Measurements from ENCODE around the gene SLC34A3.

SLC34A3 gene

DNA sequence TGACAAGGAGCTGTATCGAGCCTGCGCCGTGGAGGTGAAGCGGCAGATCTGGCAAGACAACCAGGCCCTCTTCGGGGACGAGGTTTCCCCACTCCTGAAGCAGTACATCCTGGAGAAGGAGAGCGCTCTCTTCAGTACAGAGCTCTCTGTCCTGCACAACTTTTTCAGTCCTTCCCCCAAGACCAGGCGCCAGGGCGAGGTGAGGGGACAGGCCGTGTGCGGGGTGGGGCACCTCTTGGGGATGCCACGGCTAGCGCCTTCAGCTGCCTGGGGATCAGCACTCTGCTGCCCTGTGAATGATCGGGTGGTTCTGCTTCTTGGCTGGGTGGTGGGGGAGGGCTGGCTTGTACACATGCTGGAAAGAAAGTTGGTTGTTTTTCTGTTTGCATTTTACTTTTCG is 26.2 kb downstream of the SLC34A3 start:
- TF ChIP-seq TAF1 (IDR thresholded peaks at IDR 0.05; ENCODE audit: borderline replicate concordance, insufficient read depth, low read length) (no peak), FOXP2 (optimal IDR thresholded peaks at IDR 0.05; ENCODE audit: borderline replicate concordance, extremely low read depth, extremely low read length, insufficient read depth) (no peak), SIN3A (IDR thresholded peaks at IDR 0.05; ENCODE audit: borderline replicate concordance, insufficient read depth, low read length) (no peak), POLR2AphosphoS5 (IDR thresholded peaks at IDR 0.05; ENCODE audit: low read depth, low read length) (no peak)
- TF ChIP-seq, protein P1, sequence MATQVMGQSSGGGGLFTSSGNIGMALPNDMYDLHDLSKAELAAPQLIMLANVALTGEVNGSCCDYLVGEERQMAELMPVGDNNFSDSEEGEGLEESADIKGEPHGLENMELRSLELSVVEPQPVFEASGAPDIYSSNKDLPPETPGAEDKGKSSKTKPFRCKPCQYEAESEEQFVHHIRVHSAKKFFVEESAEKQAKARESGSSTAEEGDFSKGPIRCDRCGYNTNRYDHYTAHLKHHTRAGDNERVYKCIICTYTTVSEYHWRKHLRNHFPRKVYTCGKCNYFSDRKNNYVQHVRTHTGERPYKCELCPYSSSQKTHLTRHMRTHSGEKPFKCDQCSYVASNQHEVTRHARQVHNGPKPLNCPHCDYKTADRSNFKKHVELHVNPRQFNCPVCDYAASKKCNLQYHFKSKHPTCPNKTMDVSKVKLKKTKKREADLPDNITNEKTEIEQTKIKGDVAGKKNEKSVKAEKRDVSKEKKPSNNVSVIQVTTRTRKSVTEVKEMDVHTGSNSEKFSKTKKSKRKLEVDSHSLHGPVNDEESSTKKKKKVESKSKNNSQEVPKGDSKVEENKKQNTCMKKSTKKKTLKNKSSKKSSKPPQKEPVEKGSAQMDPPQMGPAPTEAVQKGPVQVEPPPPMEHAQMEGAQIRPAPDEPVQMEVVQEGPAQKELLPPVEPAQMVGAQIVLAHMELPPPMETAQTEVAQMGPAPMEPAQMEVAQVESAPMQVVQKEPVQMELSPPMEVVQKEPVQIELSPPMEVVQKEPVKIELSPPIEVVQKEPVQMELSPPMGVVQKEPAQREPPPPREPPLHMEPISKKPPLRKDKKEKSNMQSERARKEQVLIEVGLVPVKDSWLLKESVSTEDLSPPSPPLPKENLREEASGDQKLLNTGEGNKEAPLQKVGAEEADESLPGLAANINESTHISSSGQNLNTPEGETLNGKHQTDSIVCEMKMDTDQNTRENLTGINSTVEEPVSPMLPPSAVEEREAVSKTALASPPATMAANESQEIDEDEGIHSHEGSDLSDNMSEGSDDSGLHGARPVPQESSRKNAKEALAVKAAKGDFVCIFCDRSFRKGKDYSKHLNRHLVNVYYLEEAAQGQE (IDR thresholded peaks at IDR 0.05; ENCODE audit: insufficient read depth in 1 of 2, low read depth in 2 of 2, low read length in 2 of 2): no peak

DNA sequence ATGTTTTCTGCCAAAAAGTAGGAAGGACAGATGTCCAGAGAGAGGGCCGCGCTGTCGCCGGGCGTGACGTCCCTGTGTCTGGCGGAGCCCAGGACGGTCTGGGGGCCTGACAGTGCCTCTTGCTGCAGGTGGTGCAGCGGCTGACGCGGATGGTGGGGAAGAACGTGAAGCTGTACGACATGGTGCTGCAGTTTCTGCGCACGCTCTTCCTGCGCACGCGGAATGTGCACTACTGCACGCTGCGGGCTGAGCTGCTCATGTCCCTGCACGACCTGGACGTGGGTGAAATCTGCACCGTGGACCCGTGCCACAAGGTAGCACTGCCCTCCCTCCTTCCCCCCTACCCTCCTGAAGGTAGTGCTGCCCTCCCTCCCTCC is 32.2 kb downstream of the SLC34A3 start:
- TF ChIP-seq, protein P1 (IDR thresholded peaks at IDR 0.05; ENCODE audit: insufficient read depth in 1 of 2, low read depth in 2 of 2, low read length in 2 of 2): no peak
- TF ChIP-seq POLR2AphosphoS5 (IDR thresholded peaks at IDR 0.05; ENCODE audit: low read depth, low read length): no peak

DNA sequence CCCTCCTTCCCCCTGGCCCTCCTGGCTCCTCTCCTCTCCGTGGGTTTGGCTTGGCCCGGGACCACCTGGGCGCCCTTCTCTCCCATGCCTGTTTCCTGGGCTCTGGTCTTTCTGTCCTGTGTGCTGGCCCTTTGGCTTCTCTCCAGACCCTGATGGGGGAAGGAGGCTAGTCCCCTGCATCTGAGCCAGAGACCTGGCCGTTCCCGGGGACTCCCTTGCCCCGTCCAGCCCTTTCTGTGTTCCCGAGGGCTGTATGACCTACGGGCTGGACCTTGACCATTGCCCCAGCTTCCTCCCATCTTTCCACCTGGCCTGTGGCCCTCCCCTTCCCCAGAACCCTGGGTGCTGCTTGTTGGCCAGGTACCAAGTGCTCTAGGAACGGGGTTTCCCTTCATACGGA is 32.8 kb downstream of the SLC34A3 start:
- TF ChIP-seq SIN3A (IDR thresholded peaks at IDR 0.05; ENCODE audit: borderline replicate concordance, insufficient read depth, low read length) (no peak), TAF1 (IDR thresholded peaks at IDR 0.05; ENCODE audit: borderline replicate concordance, insufficient read depth, low read length) (no peak), POLR2AphosphoS5 (IDR thresholded peaks at IDR 0.05; ENCODE audit: low read depth, low read length) (no peak), FOXP2 (optimal IDR thresholded peaks at IDR 0.05; ENCODE audit: borderline replicate concordance, extremely low read depth, extremely low read length, insufficient read depth) (no peak)
- TF ChIP-seq, protein P1 (IDR thresholded peaks at IDR 0.05; ENCODE audit: insufficient read depth in 1 of 2, low read depth in 2 of 2, low read length in 2 of 2): no peak

DNA sequence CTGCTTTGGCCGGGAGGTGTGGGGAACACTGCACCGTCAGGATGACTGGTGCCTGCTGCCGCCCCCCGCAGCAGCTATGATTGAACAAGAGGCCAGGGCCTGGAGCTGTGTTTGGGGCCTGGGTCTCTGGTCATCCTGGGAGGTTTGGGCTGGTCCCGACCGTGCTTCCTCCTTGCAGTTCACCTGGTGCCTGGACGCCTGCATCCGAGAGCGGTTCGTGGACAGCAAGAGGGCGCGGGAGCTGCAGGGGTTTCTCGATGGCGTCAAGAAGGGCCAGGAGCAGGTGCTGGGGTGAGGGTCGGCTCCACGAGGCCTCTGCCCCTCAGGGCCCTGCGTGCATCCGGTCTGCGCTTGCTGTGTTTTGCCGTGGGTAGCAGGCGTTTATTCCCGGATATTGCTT is 33.4 kb downstream of the SLC34A3 start:
- no peak for TF ChIP-seq TAF1 (IDR thresholded peaks at IDR 0.05; ENCODE audit: borderline replicate concordance, insufficient read depth, low read length)
- TF ChIP-seq, protein P1 (IDR thresholded peaks at IDR 0.05; ENCODE audit: insufficient read depth in 1 of 2, low read depth in 2 of 2, low read length in 2 of 2): no peak

DNA sequence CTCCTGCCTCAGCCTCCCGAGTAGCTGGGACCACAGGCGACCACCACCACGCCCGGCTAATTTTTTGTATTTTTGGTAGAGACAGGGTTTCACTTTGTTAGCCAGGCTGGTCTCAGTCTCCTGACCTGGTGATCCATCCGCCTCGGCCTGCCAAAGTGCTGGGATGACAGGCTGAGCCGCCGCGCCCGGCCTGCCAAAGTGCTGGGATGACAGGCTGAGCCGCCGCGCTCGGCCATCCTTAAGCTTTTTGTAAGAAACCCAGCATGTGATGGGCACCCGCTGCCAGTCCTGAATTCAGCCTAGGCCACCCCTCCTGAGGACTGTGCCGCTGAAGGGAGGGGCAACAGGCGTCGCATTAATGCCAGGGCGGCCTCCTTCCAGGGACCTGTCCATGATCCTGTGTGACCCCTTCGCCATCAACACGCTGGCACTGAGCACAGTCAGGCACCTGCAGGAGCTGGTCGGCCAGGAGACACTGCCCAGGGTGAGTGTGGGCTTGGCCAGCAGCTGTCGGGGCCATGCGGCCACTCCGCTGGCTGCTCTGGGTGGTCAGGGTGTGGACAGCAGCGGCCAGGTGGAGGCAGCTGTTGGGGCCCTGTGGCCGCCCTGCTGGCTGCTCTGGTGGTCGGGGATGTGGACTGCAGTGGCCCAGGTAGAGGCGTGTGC is 34.9 kb downstream of the SLC34A3 start:
- no peak for TF ChIP-seq POLR2AphosphoS5 (IDR thresholded peaks at IDR 0.05; ENCODE audit: low read depth, low read length)
- TF ChIP-seq FOXP2 (optimal IDR thresholded peaks at IDR 0.05; ENCODE audit: borderline replicate concordance, extremely low read depth, extremely low read length, insufficient read depth): no peak
- TF ChIP-seq, protein P1 (IDR thresholded peaks at IDR 0.05; ENCODE audit: insufficient read depth in 1 of 2, low read depth in 2 of 2, low read length in 2 of 2): no peak
- TF ChIP-seq TAF1 (IDR thresholded peaks at IDR 0.05; ENCODE audit: borderline replicate concordance, insufficient read depth, low read length): no peak
- no peak for TF ChIP-seq SIN3A (IDR thresholded peaks at IDR 0.05; ENCODE audit: borderline replicate concordance, insufficient read depth, low read length)

Data from PFSK-1 (cell line).